Measurements from ENCODE around the gene CAMTA2. TPM values are rescaled to one million over a fixed set of nuclear protein-coding genes. Genes with fewer than 3 reads are reported as not detected.

CAMTA2 gene
- total RNA-seq, 1 donor from 2014 or later = 43.1 TPM

DNA sequence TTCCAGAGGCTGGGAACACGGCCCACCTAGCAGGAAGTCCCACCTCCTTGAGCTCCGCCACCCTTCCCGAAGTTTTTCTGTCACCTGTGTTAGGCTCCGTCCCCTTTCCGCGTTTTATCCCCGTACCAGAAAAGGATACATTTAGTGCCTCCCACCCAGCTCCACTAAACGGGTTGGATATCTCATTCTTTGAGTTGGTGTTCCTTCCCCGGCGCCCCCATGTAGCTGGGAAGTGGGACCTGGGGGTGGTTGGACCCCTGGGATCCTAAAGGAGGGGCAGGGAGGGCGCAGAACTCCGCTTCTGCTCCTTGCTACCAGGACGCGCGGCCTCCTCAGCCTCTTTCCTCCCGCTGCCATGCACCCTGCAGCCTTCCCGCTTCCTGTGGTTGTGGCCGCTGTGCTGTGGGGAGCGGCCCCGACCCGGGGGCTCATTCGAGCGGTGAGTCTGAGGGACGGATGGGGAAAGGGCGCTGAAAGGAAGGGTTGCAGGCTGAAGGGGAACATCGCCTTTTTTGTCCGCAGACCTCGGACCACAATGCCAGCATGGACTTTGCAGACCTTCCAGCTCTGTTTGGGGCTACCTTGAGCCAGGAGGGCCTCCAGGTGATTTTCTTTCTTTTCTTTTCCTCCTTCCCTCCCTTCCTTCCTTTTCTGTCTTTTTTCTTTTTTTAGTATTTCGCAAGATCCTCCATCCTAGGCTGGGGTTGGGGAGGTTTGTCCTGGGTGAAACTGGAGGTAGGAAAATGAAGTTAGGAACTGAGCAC is 46.7 kb downstream of the CAMTA2 start:
- FAIRE-seq = no peak
- peaks cover 74% of the 10 kb centered on the region for H3K79me2 ChIP-seq (ENCODE audit: insufficient read depth, low read length)

DNA sequence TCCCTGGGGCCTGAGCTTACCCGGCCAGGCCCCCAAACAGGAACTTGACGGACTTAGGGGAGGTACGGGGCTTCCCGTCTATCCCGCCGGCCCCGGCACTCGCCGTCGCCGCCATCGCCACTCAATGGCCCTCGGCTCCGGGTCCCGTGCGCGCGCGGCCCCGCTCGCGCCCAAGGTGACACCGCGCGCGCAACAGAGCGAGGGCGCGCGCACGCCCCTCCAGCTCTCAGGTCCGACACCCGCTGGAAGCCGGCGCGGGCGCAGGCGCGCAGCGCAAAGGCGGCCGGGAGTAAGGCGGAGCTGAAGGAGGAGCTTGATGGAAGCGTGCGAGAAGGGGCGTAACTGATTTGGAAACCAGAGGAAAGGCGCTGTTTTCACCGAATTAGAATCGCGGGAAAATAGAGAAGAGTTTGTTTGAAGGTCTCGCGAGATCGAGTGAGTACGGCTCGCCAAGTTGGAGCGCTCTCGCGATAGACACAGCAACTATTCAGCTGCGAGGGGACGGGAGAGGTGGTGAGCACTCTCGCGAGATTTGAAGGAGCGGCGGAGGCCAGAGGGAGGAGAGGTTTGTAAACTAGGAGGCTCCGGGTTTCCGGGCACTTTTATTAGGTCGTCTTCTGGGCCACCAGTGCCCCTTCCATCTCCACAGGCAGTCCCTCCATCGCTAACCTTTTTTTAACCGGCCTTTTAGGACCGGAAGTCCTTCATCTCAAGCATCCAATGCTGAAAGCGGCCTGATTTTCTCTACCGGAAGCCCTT is 47.5 kb downstream of the CAMTA2 start, which contains the start of the genes RNF167 and SLC25A11:
Gene RNF167 (plus strand): TSS at position 473 of the 759 bp plus-strand sequence. CDS start 642 bp downstream, outside the sequence.
Gene SLC25A11 (minus strand): TSS at position 251 of the 759 bp plus-strand sequence. CDS start 136 bp downstream, at position 115.
- Histone ChIP-seq H3K4me3 (ENCODE audit: insufficient read depth, low read depth, low read length) (peak within 1 kb of the TSS; percentile 85), H2AFZ (ENCODE audit: low read depth, low read length) (peak within 1 kb of the TSS; percentile 81), H3K27me3 (ENCODE audit: insufficient read depth, low read length) (no peaks in the 10 kb centered on the region), H3K4me2 (ENCODE audit: low read length) (peak within 1 kb of the TSS; percentile 97), H3K27ac (ENCODE audit: low read depth, low read length) (peak within 1 kb of the TSS; percentile 96), H4K20me1 (ENCODE audit: insufficient read depth, low read length) (peaks cover 37% of the 10 kb centered on the region), H3K4me1 (ENCODE audit: insufficient read depth, low read length) (peaks cover 28% of the 10 kb centered on the region), H3K9me3 (ENCODE audit: insufficient read depth, low read depth, low read length) (no peaks in the 10 kb centered on the region), H3K79me2 (ENCODE audit: insufficient read depth, low read length) (peaks cover 66% of the 10 kb centered on the region), H3K36me3 (ENCODE audit: insufficient read depth, low read length) (peaks cover 25% of the 10 kb centered on the region), H3K9ac (ENCODE audit: low read length) (peak within 1 kb of the TSS; percentile 97)
- Mint-ChIP-seq H3K27ac (ENCODE audit: unreplicated experiment) (peak within 1 kb of the TSS; percentile 99), H3K4me1 (ENCODE audit: low read depth, unreplicated experiment) (peaks cover 29% of the 10 kb centered on the region), H3K36me3 (ENCODE audit: low read depth, unreplicated experiment) (peaks cover 11% of the 10 kb centered on the region), H3K9me3 (ENCODE audit: unreplicated experiment) (peaks cover 2% of the 10 kb centered on the region), H3K27me3 (ENCODE audit: low read depth, unreplicated experiment) (no peaks in the 10 kb centered on the region), H3K4me3 (ENCODE audit: unreplicated experiment) (peak within 1 kb of the TSS; percentile 95)
- DNase-seq (ENCODE audit: low read depth) (peak; percentile 98), FAIRE-seq (peak; percentile 50)
- TF ChIP-seq EZH2 (IDR thresholded peaks at IDR 0.05; ENCODE audit: insufficient read depth, low read length) = no peak
- TF ChIP-seq, protein P1, sequence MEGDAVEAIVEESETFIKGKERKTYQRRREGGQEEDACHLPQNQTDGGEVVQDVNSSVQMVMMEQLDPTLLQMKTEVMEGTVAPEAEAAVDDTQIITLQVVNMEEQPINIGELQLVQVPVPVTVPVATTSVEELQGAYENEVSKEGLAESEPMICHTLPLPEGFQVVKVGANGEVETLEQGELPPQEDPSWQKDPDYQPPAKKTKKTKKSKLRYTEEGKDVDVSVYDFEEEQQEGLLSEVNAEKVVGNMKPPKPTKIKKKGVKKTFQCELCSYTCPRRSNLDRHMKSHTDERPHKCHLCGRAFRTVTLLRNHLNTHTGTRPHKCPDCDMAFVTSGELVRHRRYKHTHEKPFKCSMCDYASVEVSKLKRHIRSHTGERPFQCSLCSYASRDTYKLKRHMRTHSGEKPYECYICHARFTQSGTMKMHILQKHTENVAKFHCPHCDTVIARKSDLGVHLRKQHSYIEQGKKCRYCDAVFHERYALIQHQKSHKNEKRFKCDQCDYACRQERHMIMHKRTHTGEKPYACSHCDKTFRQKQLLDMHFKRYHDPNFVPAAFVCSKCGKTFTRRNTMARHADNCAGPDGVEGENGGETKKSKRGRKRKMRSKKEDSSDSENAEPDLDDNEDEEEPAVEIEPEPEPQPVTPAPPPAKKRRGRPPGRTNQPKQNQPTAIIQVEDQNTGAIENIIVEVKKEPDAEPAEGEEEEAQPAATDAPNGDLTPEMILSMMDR (IDR thresholded peaks at IDR 0.05; ENCODE audit: insufficient read depth, low read depth, low read length) = no peak

More for the DNA sequence above, 46.7 kb downstream of the CAMTA2 start:
- Histone ChIP-seq H3K4me2 (ENCODE audit: low read length) (peak overlapping the region; percentile 97), H3K27me3 (ENCODE audit: insufficient read depth, low read length) (no peaks in the 10 kb centered on the region), H3K9ac (ENCODE audit: low read length) (peak overlapping the region; percentile 97), H2AFZ (ENCODE audit: low read depth, low read length) (peak overlapping the region; percentile 81), H3K9me3 (ENCODE audit: insufficient read depth, low read depth, low read length) (no peaks in the 10 kb centered on the region), H3K4me1 (ENCODE audit: insufficient read depth, low read length) (peaks cover 35% of the 10 kb centered on the region), H3K36me3 (ENCODE audit: insufficient read depth, low read length) (peaks cover 29% of the 10 kb centered on the region), H4K20me1 (ENCODE audit: insufficient read depth, low read length) (peaks cover 45% of the 10 kb centered on the region), H3K4me3 (ENCODE audit: insufficient read depth, low read depth, low read length) (peak overlapping the region; percentile 85), H3K27ac (ENCODE audit: low read depth, low read length) (peak overlapping the region; percentile 96)
- DNase-seq (ENCODE audit: low read depth) = no peak
- Mint-ChIP-seq H3K36me3 (ENCODE audit: low read depth, unreplicated experiment) (peaks cover 15% of the 10 kb centered on the region), H3K9me3 (ENCODE audit: unreplicated experiment) (peaks cover 2% of the 10 kb centered on the region), H3K4me3 (ENCODE audit: unreplicated experiment) (peak overlapping the region; percentile 95), H3K27me3 (ENCODE audit: low read depth, unreplicated experiment) (no peaks in the 10 kb centered on the region), H3K27ac (ENCODE audit: unreplicated experiment) (peak overlapping the region; percentile 99), H3K4me1 (ENCODE audit: low read depth, unreplicated experiment) (peaks cover 37% of the 10 kb centered on the region)
- TF ChIP-seq, protein P1 (IDR thresholded peaks at IDR 0.05; ENCODE audit: insufficient read depth, low read depth, low read length) = no peak
- no peak for TF ChIP-seq EZH2 (IDR thresholded peaks at IDR 0.05; ENCODE audit: insufficient read depth, low read length)
